CD14-positive monocyte (primary cell): ENCODE results near the gene HOXC13. TPM values are rescaled to one million over a fixed set of nuclear protein-coding genes. Genes with fewer than 3 reads are reported as not detected.
A peak's percentile ranks its signal among the peaks of the same experiment; 100 is the strongest.

Experiments
- DNase-seq, 3 donors: peaks; one replicate each; pipeline ENCODE4 v3.0.0-alpha.2; 2011 to 2022
- H2AFZ ChIP-seq: 2 replicates; pipeline ENCODE4 v1.6.0; 2012; ENCODE audit warnings: mild to moderate bottlenecking, low read depth, low read length, inconsistent platforms; ENCODE audit not compliant: insufficient read depth, poor library complexity, severe bottlenecking
- H3K27ac ChIP-seq, 2 donors: 1 replicate in 1 of 2; 2 replicates in 1 of 2; pipeline ENCODE4 v1.5.1; 2012 to 2013; ENCODE audit warnings: low read length in 2 of 2, control low read depth in 1 of 2, inconsistent platforms in 1 of 2, low read depth in 1 of 2, mild to moderate bottlenecking in 1 of 2
- H3K27me3 ChIP-seq, 2 donors: one replicate each; pipeline versions ENCODE4 v1.6.0 to v1.6.1; 2011 to 2013; ENCODE audit warnings: low read length in 2 of 2; ENCODE audit not compliant: control insufficient read depth in 2 of 2, insufficient read depth in 2 of 2
- H3K36me3 ChIP-seq, 2 donors: replicated peaks in 1 of 2; 1 replicate in 1 of 2; 2 replicates in 1 of 2; pipeline versions ENCODE4 v1.5.1 to v1.6.1; 2012 to 2013; ENCODE audit warnings: low read length in 2 of 2, control low read depth in 1 of 2, inconsistent platforms in 1 of 2, mild to moderate bottlenecking in 1 of 2; ENCODE audit not compliant: insufficient read depth in 2 of 2, control insufficient read depth in 1 of 2
- H3K4me1 ChIP-seq, 2 donors: 1 replicate in 1 of 2; 2 replicates in 1 of 2; pipeline versions ENCODE4 v1.5.1 to v1.6.1; 2012 to 2013; ENCODE audit warnings: low read length in 2 of 2, control low read depth in 1 of 2, inconsistent platforms in 1 of 2, mild to moderate bottlenecking in 1 of 2, moderate library complexity in 1 of 2; ENCODE audit not compliant: insufficient read depth in 2 of 2, control insufficient read depth in 1 of 2
- H3K4me2 ChIP-seq: replicated peaks from 2 replicates; pipeline ENCODE3; 2012; ENCODE audit warnings: low read length, moderate library complexity, mild to moderate bottlenecking; ENCODE audit not compliant: poor library complexity, severe bottlenecking; ENCODE audit errors: extremely low read depth
- H3K4me3 ChIP-seq, 3 experiments: fragments of 200-600 bp in 1 of 3; sonication (generic) in 1 of 3; replicated peaks in 1 of 3; 1 replicate in 2 of 3; 2 replicates in 1 of 3; pipeline ENCODE4 v1.5.1; 2011 to 2013; ENCODE audit warnings: low read length in 3 of 3, mild to moderate bottlenecking in 3 of 3, control low read depth in 2 of 3, low read depth in 2 of 3, inconsistent platforms in 1 of 3, moderate library complexity in 1 of 3
- H3K79me2 ChIP-seq: 2 replicates; pipeline ENCODE4 v1.6.0; 2012; ENCODE audit warnings: mild to moderate bottlenecking, control low read depth, inconsistent platforms, low read length, moderate library complexity; ENCODE audit not compliant: insufficient read depth
- H3K9ac ChIP-seq: 2 replicates; pipeline ENCODE4 v1.6.0; 2017; ENCODE audit warnings: low read length, mild to moderate bottlenecking; ENCODE audit not compliant: insufficient read depth, poor library complexity, severe bottlenecking
- H3K9me3 ChIP-seq, 2 donors: replicated peaks in 1 of 2; 1 replicate in 1 of 2; 2 replicates in 1 of 2; pipeline versions ENCODE4 v1.5.1 to v1.6.1; 2012 to 2013; ENCODE audit warnings: low read length in 2 of 2, control low read depth in 1 of 2; ENCODE audit not compliant: control insufficient read depth in 1 of 2, insufficient read depth in 1 of 2
- H4K20me1 ChIP-seq: 2 replicates; pipeline ENCODE4 v1.6.0; 2012; ENCODE audit warnings: mild to moderate bottlenecking, low read length, control low read depth, moderate library complexity; ENCODE audit not compliant: insufficient read depth
- H3K27ac Mint-ChIP-seq, 7 donors: one replicate each; pipeline ENCODE4 v1.8.0; 2020; ENCODE audit warnings: mild to moderate bottlenecking in 7 of 7, mixed read lengths in 7 of 7, moderate library complexity in 6 of 7, inconsistent platforms in 2 of 7
- H3K27me3 Mint-ChIP-seq, 3 donors: one replicate each; pipeline ENCODE4 v1.8.0; 2021 to 2022; ENCODE audit warnings: low read depth in 3 of 3, mild to moderate bottlenecking in 3 of 3, mixed read lengths in 3 of 3, moderate library complexity in 3 of 3, inconsistent platforms in 1 of 3
- H3K36me3 Mint-ChIP-seq, 2 donors: one replicate each; pipeline ENCODE4 v1.8.0; 2020; ENCODE audit warnings: mixed read lengths in 2 of 2, inconsistent platforms in 1 of 2, mild to moderate bottlenecking in 1 of 2
- H3K4me1 Mint-ChIP-seq: one replicate; pipeline ENCODE4 v1.8.0; 2020; ENCODE audit warnings: mild to moderate bottlenecking, mixed read lengths
- H3K4me3 Mint-ChIP-seq, 2 donors: one replicate each; pipeline ENCODE4 v1.8.0; 2020; ENCODE audit warnings: mild to moderate bottlenecking in 2 of 2, mixed read lengths in 2 of 2, moderate library complexity in 1 of 2
- H3K9me3 Mint-ChIP-seq, 7 donors: one replicate each; pipeline ENCODE4 v1.8.0; 2020 to 2022; ENCODE audit warnings: mixed read lengths in 7 of 7, mild to moderate bottlenecking in 6 of 7, moderate library complexity in 6 of 7, inconsistent platforms in 2 of 7
- CTCF ChIP-seq: fragments of 200-600 bp; IDR thresholded peaks from one replicate; pipeline ENCODE4 v1.8.0; 2022; ENCODE audit warnings: antibody characterized with exemption, mild to moderate bottlenecking
- WGBS: methylation state at CpG from one replicate; pipeline ENCODE4 v1.1.5; 2013; ENCODE audit warnings: missing lambda C conversion rate; ENCODE audit not compliant: insufficient coverage; 5-methylcytosine and 5-hydroxymethylcytosine counted together
- intact Hi-C, 2 donors: fragments of 100-400 bp; cut with micrococcal nuclease; formaldehyde crosslinking; loops; one replicate each; pipeline versions ENCODE4 v1.15.0 to v1.15.1; 2023
- polyA plus RNA-seq, 3 donors: library from polyadenylated mRNA; depleted of rRNA in 1 of 3; unstranded in 2 of 3; stranded (reverse) in 1 of 3; fragments of 300-500 nt in 2 of 3; fragments of >200 nt in 1 of 3; fragmentation: Illumina TruSeq in 2 of 3; gene quantifications; 1 replicate in 2 of 3; 2 replicates in 1 of 3; pipeline ENCODE4 v1.2.3, GENCODE V29; 2012 to 2021

Gene HOXC13
- polyA plus RNA-seq, 3 donors = not detected

- Histone ChIP-seq H3K27me3 (peaks cover 97 to 98% of the 10 kb centered on the region in 2 donors), H3K4me2 (no peak overlapping the region), H3K27ac (no peak overlapping the region), H3K79me2 (no peaks in the 10 kb centered on the region), H3K36me3 (no peaks in the 10 kb centered on the region), H3K9ac (no peak overlapping the region), H3K4me1 (no peaks in the 10 kb centered on the region), H3K4me3 (no peak overlapping the region), H2AFZ (no peak overlapping the region), H3K9me3 (peaks cover 11 to 64% of the 10 kb centered on the region in 2 donors), H4K20me1 (no peaks in the 10 kb centered on the region)
- Mint-ChIP-seq H3K27ac (no peak overlapping the region), H3K9me3 (peaks cover 0 to 24% (median 17%) of the 10 kb centered on the region in 7 donors), H3K36me3 (no peaks in the 10 kb centered on the region), H3K4me1 (peaks cover 3% of the 10 kb centered on the region), H3K4me3 (peak overlapping the region in 1 of 2 donors; percentile 23), H3K27me3 (peaks cover 88 to 90% (median 89%) of the 10 kb centered on the region in 3 donors)
- TF ChIP-seq CTCF = no peak
- intact Hi-C loops = no loop called here
- WGBS = no CpG with 5 or more reads among the region's 2 CpGs
- DNase-seq = no peak
Measured at GRCh38 chr12:53924521-53925405, 13.9 kb upstream of the HOXC13 start.

GRCh38 chr12:53927220-53928029 lies 11.2 kb upstream of the HOXC13 start:
- H3K27ac ChIP-seq = no peak overlapping the region
- H3K36me3 ChIP-seq = no peaks in the 10 kb centered on the region
- intact Hi-C loops = no loop called here
- no peaks in the 10 kb centered on the region for H3K36me3 Mint-ChIP-seq
- H3K4me1 Mint-ChIP-seq = peaks cover 3% of the 10 kb centered on the region
- 4% methylated on average over 36 of the region's 45 CpGs for WGBS
- H3K4me2 ChIP-seq = no peak overlapping the region
- DNase-seq = no peak
- TF ChIP-seq CTCF = no peak
- no peak overlapping the region for H2AFZ ChIP-seq
- H3K4me3 ChIP-seq = no peak overlapping the region
- no peaks in the 10 kb centered on the region for H3K4me1 ChIP-seq
- H3K9me3 Mint-ChIP-seq = peaks cover 0 to 32% (median 24%) of the 10 kb centered on the region in 7 donors
- peaks cover 19 to 84% of the 10 kb centered on the region in 2 donors for H3K9me3 ChIP-seq
- H3K27ac Mint-ChIP-seq = no peak overlapping the region
- no peaks in the 10 kb centered on the region for H3K79me2 ChIP-seq
- H3K27me3 Mint-ChIP-seq = peaks cover 90 to 99% (median 94%) of the 10 kb centered on the region in 3 donors
- H3K27me3 ChIP-seq = peaks cover 98 to 100% of the 10 kb centered on the region in 2 donors
- no peak overlapping the region for H3K9ac ChIP-seq
- H4K20me1 ChIP-seq = no peaks in the 10 kb centered on the region
- H3K4me3 Mint-ChIP-seq = peak overlapping the region in 1 of 2 donors; percentile 68
